Measurements from ENCODE around the gene RASAL1.

RASAL1 gene

GRCh38 chr12:113115455-113116126 is 20.0 kb downstream of the RASAL1 start:
- no peak for DNase-seq (ENCODE audit: low read depth in 2 of 2)

DNA sequence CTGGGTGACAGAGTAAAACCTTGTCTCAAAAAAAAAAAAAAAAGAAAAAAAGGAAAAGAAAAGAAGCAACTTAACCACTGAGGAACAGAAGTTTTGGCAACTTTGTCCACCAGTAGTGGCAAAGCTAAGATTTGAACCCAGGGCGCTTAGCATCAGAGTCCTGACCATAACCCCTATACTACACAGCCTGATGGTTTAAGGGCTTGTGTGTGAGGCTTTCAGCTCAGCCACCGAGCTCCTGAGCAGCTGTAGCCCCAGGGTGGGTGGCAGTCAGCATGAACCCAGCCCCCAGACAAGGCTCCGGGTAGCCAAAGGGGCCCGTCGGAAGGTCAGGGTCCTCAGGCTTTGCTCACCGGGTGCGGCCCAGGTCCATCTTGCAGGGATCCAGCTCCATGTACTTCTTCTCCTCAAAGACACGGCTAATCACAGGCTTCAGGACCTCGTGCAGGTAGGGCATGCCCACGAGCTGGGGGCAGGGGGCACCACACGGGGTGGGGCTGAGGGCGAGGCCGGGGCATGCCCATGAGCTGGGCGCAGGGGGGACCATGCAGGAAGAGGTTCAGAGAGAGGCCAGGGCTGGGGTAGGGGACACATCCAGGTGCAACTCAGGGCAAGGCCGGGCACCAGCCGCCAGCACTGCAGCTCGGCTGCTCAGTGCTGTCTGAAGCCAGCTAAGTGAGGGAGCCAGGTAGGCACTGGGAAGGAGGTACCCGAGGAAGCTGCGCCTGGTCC is 20.9 kb downstream of the RASAL1 start:
- no peak for DNase-seq (ENCODE audit: low read depth in 2 of 2)

DNA sequence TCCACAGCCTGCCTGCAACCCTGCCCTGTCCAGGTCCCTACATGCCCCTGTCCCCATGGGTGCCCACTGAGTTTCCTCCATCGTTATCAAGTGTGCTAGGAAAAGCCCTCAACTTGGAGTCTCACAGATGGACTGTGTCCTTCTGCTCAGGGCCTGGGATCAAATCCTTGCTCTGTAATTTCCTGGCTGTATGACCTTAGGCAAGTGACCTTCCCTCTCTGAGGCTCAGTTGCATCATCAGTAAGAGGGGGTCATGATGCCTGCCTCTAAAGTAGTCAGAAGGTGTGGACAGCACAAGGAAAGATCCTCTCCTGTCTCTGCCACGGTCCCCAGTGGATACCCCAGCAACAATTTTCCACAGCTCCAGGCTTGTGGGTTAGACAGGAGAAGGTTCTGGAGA is 22.2 kb downstream of the RASAL1 start:
- no peak for DNase-seq (ENCODE audit: low read depth in 2 of 2)

- no peak for DNase-seq (ENCODE audit: low read depth in 2 of 2)
These were observed 23.3 kb downstream of the RASAL1 start for GRCh38 chr12:113112043-113112899.

GRCh38 chr12:113111247-113111646 is 24.3 kb downstream of the RASAL1 start:
- no peak for DNase-seq (ENCODE audit: low read depth in 2 of 2)

GRCh38 chr12:113109872-113110599 is 25.5 kb downstream of the RASAL1 start:
- no peak for DNase-seq (ENCODE audit: low read depth in 2 of 2)

GRCh38 chr12:113109360-113109759 is 26.2 kb downstream of the RASAL1 start:
- DNase-seq (ENCODE audit: low read depth in 2 of 2) = no peak

- DNase-seq (ENCODE audit: low read depth in 2 of 2) = no peak
These were observed 27.3 kb downstream of the RASAL1 start for GRCh38 chr12:113108308-113108707.

DNA sequence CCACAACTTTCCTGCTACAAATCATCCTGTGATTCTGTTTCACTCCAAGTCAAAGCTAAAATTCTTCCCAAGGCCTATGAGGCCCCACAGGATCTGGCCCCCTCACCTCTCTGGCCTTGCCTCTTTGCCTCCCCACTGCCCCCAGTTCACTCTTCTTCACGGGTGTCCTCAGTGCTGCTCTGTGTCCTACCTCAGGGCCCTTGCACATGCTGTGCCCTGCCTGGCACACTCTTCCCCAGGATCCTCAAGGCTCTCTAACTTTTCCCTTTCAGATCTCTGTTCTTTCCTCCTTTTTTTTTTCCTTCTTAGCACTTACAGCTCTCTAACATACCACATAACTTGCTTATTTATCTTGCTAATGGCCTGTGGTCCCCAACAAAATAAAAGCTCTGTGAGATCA is 29.2 kb downstream of the RASAL1 start:
- DNase-seq (ENCODE audit: low read depth in 2 of 2) = no peak

DNA sequence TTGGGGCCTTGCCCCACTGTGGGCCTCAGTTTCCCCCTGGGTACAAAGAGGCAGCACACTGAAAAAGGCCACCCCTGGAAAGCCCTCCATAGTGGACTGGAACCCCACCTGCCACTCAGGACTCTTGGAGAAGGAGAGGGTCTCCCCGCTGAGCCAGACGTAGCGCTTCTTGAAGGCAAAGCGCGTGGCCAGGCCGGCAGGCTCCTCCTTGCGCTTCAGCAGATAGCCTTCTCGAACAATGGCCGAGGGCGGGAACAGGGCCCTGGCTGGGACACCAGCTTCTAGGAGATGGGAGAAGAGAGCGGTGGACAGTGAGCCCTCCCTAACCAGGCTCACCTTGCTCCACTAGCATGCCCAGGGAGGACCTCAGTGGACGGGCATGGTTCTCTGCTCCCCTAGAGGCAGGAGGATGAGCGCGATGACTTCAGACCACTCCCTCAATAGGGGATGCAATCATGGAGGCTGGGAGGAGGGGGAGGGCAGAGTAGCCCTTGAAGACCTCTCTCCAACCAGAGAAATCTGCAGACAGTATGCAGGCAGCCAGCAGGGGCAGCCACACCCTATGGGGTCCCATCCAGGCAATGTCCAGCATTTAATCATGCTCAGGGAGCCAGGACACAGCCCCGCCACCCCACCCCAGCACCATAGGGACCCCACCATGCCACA is 29.8 kb downstream of the RASAL1 start:
- DNase-seq (ENCODE audit: low read depth in 2 of 2) = no peak

DNA sequence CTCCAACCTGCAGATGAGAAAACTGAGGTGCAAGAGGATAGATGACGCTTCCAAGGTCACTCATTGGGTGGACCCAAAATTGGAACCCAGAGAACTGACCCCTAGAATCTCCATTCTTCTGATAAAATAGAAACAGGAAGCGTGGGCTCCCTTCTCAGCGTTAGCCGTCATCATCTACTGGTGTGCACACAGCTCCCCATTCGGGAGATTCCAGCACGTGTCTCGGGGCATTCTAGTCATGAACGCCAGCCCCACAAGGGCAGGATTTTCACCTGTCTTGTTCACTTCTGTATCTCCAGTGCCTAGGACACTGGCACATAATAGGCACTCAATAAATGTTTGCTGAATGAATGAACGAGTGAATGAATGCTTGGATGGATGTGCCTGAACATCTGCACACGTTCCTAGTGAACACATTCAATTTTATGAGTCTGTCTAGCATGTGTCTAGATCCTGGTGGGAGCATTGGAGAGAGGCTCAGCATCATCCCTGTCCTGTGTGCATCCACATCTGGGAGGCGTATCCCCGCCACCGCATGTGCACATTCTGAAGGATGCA is 30.5 kb downstream of the RASAL1 start:
- no peak for DNase-seq (ENCODE audit: low read depth in 2 of 2)

DNA sequence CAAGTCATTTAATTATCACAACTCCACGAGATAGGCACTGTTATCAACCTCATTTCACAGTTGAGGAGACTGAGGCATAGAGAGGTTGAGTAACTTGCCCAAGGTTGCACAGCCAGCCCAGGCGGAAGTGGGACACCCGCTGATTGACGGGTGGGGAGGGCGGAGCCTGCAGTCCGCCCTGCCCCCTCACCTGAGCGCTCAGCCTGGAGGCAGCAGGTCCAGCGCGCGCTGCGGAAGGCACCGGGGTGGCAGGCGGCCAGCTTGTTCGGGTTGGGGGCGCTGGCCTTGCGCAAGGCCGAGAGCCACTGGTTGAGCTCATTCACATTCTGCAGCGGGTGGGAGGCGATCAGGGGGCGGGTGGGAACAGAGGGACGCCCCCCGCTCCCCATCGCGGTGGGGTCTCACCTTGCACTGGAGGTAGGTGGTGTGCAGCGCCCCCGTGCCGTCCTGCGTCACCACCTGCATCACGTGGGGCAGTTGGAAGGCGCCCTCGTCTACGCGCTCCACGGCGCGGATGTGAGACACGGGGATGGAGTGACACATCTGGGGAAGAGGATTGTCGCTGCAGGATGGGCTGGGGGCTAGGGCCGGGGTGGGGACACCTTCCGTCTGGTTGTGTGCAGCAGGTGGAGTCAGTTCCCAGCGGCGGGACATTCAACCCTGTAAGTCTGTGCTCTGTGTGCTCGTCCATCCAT is 31.7 kb downstream of the RASAL1 start:
- DNase-seq (ENCODE audit: low read depth in 2 of 2) = no peak

DNA sequence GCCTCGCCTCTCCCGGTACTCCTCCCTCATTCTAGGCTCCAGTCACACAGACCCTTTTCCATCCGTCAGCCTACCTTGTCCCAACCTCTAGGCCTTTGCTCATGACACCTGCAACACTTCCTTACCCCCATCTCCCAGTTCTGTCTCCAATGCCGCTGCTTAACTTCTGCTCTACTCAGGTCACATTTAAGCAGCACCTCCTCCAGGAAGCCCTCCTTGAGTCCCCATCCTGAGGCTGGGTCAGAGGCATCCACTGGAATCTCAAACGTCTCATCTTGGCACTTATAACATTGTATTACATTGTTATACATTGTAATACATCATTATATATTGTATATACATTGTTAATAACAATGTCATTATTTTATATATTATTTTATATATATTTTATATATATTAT is 32.8 kb downstream of the RASAL1 start:
- DNase-seq (ENCODE audit: low read depth in 2 of 2) = no peak

DNA sequence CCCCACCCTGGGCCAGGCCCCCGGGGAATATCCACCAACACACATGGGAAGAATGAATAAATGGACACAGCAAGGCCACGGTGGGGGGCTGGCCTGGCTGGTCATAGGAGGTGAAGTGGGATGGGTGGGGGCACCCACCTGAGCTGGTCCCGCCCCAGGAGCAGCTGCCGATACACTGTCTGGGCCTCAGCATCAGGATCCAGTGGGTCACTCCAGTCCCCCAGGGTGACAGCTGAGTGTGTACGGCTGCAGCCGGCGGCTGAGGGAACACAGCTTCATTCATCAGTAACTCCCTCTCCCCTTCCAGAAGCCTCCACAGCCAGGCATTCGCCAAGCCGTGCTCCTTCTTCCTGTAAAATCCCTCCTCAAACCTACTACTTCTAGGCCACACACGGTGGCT is 33.8 kb downstream of the RASAL1 start:
- no peak for DNase-seq (ENCODE audit: low read depth in 2 of 2)

- DNase-seq (ENCODE audit: low read depth in 2 of 2) = no peak
These were observed 35.8 kb downstream of the RASAL1 start for GRCh38 chr12:113099764-113100163.

DNA sequence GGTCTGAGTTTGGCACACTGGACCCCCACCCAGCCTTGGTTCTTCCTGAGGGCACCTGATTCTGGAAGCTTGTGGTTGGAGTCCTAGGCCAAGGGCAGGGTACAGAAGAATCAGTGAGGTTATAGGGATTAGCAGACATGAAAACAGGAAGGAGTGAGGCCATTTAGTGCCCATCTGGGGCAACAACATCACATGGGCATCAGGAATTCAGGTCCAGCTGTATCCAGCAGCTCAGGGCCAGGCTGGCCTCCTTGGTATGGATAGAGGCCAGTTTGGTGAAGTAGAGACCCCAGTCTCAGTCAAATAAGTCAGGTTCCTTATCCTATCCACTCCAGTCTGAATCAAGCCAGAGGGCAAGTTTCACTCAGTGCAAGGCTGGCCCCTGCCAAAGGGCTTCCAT is 36.2 kb downstream of the RASAL1 start:
- DNase-seq (ENCODE audit: low read depth in 2 of 2) = no peak

GRCh38 chr12:113098441-113099028 is 37.0 kb downstream of the RASAL1 start:
- peak; percentile 8 to 24 for DNase-seq (ENCODE audit: low read depth in 2 of 2)

GRCh38 chr12:113097716-113098440 is 37.7 kb downstream of the RASAL1 start:
- DNase-seq (ENCODE audit: low read depth in 2 of 2) = no peak

Measured in fibroblast of skin of left quadriceps (primary cell).